GM21367 (cell line): ENCODE data around the gene MYO16.
"Not testable (repeated sequence)": the region's sequence is repeated elsewhere in the genome, so short reads cannot be mapped to it uniquely, and the experiment has no call there.

Experiments used
- ATAC-seq: cut with Tn5 transposase; IDR thresholded peaks from one replicate; pipeline ENCODE4 v1.9.1; 2021; ENCODE audit not compliant: unreplicated experiment

Gene MYO16

DNA sequence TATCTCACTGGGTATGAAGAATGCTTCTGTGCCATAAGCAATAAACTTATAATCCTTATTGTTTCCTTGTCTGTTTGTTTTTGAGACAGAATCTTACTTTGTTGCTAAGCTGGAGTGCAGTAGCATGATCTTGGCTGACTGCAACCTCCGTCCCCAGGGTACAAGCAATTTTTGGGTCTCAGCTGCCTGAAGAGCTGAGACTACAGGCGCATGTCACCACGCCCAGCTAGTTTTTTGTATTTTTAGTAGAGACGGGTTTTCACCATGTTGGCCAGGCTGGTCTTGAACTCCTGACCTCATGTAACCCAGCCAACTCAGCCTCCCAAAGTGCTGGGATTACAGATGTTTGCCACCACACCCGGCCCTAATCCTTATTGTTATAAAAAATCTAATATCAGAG is 112.5 kb downstream of the MYO16 start:
- no peak for ATAC-seq

DNA sequence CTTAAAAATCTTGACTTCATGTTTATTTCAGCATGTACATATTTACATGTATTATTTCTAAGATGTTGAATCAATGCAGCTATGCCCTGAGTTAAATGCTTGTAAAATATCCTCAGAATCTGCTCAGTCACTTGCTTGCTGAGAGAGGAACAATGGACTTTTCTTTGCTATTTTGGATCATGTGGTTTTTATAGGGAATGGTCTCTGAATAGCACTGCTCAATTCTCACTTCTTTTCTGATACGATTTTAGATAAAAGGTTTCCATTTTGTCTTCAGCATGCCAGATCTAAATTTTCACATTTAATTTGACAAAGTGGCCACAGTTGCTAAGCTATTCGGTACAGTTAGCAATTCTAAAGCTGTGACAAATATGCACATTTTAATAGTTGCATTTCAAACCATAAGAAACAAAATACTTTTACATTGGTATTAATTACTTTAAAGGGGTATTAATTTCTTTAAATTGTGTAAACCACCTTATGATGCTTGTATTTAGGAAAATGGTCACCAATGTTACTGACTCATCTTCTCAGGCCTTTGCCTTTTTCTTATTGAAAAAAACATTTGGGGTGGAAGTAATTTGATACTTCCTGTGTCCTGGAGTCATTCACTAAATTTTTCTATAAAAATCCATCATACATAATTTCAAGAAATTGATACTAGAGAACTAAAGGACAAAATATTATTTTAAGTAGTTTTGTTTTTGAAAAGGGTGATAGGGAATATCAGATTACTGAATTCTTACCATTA is 113.5 kb downstream of the MYO16 start:
- no peak for ATAC-seq

DNA sequence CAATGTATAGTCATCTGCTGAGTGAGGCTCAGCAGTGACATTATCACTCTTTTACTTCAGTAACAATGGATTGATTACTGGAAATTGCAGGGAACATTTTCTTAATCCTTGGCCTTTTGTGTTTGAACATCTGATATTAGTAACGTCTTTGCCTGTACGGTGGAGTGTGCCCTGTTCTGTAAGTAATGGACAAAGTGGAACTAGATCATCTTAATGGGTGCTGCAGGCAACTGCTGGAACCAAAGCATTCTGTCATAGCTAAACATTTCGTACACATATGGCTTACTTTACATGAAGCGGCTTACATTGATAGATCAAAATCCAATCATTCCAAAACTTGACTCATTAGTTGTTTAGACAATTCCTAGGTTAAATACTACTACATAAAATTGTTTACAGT is 114.1 kb downstream of the MYO16 start:
- ATAC-seq: no peak

DNA sequence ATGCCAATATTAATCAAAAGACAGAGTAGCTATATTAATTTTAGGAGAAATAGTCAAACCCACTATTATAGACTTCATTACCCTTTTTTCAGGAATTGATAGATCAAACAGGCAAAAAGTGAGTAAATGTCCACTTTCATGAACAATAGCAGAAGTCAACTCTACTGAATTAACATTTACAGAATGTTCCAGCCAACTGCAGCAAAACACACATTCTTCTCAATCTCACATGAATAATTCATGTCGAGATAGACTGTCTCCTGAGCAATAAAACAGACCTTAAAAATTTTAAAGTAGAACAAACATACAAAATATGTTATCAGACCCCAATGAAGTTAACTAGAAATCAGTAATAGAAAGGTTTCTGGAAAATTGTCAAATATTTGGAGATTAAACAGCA is 118.4 kb downstream of the MYO16 start:
- ATAC-seq: no peak

DNA sequence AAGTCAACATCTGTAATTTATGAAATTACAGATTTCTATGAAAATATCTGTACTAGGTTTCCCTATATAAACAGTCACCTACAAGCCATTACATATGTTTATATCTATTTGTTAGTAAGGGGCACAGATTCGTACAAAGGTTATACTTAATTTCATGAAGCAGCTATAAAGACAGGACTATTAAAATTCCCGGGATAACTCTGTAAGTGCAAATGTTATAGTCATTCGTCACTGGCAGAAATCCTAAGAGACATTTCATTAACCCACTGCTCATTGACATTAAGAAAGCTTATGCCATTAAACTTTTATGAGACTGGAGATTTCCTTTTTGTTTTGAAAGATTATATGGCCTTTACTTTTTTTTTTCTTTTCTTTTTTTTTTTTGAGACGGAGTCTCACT is 122.9 kb downstream of the MYO16 start:
- no peak for ATAC-seq

DNA sequence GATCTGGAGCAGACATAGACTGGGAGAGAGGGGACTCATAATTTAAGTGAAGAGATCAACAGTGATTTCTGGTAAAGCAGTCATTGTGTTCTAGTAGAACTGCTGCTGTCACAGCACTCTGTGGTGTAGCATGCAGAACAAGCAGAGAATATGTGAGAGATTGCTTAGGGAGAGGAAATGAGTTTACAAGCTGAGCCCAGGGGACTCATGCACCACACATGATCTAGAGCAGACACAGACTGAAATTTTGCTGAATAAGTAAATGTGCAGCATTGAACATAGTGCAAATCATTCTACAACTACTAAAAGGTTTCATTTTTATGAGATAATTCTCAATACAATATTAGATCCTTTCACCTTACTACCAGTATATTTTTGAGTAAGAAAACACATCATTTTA is 125.7 kb downstream of the MYO16 start:
- ATAC-seq: no peak

DNA sequence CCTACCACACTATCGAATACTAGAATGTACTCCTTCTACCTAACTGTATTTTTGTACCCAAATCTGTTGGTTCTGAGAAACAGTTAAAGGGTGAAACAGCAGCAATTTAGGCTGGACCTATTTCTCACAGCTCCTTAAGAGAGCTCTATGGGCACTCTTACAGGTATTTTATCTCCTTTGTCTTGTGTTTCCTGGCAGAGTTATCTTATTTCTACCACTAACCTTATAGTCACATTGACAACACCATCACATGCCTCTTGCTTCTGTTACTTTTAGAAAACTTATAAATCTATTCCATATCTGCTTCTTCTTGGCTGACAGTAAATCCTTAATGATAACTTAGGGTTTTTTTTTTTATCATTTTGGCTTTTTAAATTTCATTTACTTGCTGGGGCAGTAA is 130.7 kb downstream of the MYO16 start:
- ATAC-seq: no peak

DNA sequence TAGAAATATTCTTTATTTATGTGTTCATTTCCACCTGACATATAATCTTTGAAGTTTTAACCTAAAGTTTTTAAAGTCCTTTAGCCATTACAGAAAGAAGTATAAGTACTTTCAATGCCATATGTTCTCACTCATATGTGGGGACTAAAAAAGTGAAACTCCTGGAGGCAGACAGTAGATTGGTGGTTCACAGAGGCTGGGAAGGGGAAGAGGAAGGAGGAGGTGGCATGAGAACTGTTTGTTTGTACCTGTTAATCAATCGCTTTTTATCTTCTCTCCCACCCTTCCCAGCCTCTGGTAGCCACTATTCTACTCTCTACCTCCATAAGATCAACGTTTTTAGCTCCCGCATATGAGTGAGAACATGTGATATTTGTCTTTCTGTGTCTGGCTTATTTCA is 131.1 kb downstream of the MYO16 start:
- no peak for ATAC-seq

DNA sequence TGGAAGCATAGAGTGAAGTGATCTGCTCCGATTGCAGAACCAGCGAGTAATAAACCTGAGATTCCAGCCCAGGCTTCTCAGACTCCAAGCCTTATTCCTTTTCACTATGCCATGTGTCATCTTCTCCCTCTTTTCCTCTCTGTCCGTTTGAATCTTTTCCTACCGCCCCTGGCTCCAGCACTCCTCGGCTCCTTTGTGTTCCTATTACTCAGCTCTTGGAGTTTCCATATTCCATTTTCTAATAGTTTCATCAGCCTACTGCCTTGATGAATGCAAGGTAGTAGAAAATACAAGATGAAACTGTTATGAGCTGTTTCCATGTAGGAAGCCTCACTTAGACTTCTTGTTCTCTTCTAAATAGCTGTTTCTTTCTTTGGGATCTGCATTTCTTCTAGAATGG is 138.6 kb downstream of the MYO16 start:
- no peak for ATAC-seq

DNA sequence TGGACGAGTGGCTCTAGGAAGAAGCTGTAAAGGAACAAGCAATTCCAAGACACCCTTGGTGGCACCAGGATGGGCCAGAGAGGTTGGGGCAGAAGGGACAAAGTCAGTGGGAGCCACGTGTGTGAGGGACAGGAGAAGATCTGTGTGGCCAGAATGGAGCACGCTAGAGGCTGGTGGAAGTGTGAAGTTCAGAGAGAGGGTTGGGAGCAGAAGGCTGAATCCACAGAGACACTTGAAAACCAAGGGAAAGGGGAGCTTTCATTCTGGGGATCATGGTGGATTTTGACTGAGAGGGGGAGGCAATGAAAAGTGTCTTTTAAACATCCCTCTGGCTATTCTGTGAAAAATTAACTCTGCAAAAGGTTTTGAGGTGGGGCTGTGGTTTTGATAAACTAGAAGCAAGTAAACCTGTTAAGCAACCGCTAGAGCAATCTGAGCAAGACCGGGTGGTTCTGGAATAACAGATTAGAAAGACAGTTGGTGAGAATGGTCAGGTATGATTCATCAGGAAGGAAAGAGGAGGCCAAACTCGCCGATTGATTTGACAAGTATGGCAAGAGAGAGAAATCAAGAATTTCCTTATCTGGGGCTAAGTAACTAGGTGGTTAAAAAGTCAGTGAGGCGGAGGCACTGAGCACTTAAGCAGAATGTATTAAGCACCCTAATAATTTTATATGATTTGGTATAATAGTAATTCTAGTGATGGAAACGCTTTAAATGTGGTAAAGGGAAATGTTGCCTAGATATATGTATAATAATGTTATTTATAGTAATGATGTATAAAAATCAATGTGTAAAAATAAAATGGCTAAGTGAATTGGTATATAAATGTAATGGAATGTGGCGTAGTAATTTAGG is 140.0 kb downstream of the MYO16 start:
- ATAC-seq: no peak

DNA sequence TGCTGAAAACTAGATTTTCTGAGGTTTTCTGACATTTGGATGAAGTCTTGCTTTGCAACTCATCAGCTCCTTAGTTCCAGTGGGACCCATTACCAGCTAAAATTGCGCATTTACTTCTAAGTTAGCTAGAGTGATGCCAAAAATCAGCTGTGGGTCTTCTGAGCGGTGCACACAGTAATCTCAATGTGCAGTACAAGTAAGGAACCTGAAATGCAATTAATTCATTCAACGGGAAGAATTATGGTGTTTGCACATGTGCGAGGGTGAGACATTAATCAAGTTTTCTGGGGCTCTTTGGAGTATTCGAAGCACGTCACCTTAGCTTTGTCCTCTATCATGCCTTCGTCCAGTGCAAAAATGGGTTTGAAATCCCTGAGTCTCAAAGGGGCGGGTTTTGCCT is 146.2 kb downstream of the MYO16 start:
- ATAC-seq: no peak

DNA sequence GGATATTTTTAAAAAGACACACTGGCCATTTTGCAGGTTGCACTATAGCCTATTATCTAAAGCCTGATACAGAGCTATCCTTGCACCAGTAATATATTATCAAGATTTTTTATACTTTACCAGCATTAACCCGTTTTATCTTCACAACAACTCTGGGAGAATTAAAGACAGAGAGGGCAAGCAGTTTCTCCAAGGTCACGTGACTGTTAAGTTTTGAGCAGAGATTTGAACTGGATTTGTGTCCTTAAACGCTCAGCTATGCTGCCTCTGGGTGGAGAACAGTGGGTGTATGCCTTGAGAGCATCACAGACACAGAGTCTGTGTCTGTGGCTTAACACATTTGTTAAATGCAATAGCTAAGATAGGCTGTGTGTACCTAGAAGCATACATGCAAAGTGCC is 147.2 kb downstream of the MYO16 start:
- ATAC-seq: no peak

DNA sequence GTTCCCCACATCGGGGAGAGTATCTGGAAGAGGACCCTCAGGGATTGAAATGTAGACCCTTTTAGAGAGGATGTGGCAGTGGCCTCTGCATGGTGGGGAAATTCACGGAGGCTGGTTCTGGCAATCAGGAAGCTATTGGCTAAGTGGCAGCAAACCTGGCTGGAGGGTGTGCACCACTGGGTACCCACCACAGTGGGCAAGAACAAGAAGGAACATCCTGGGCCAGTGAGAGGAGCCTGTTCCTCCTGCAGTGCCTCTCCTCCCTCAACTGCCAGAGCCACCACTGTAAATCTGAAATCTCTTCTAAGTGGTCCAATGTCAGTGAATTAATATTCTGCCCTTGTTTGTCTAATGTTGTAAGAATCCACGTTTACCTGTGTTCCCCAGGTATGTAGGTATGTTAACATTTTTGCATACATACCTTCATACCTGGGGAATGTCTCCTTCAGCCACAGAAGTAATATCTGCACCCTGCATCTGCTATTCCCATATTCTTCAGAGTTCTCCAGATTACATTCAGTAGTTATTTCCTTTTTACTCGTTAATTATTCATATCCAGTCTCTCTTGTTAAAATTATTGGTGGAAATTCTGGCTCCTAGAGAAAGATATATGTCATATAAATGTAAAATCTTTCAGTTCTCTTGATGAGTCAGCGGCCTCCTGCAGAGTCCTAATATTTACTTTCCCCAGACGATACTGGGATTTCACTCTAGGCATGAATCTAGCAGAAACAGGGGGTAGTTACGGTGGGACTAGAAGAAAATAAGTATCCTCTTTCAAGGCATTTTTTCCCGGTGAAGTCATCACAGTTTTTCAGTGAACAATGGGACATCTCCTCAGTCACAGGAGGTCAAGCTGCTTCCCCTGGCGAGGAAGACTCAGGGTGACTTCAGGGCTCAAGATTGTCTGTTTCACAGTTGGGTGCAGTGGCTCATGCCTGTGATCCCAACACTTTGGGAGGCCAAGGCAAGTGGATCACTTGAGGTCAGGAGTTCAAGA is 148.3 kb downstream of the MYO16 start:
- ATAC-seq: no peak

DNA sequence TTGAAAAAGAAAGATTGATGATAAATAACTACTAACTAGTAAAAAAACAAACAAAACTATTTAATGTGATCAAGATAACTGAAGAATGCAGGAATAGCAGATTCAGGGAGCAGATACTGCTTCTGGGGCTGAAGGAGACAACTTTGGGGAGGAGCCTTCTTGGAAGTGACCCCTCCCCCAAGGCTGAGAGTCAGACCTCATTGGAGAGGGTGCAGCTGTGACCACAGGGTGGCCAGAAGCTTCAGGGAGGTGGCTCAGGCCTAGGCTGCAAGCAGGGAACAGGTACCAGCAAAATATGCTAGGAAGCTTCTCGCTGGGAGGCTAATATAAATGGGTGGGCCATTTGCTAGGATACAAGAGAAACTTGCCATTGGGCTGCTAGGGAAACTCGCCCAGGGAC is 149.9 kb downstream of the MYO16 start:
- ATAC-seq: no peak

DNA sequence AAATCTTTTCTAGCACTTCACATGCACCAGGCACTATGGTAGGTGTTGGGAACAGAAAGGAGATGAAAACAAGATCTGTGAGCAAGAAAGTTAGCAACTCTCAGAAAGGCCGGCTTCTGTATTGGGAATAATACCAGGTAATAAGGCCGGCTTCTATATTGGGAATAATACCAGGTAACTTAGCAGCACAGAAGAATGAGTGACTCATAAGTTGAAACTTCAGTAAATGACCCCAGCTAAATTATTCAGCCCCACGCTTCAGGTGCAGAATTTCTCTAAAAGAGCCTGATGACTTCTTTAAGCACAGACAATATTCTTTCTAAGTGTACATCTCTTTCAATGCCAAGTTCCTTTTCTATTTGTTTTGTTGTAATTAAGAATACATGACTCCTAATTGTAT is 151.3 kb downstream of the MYO16 start:
- ATAC-seq: no peak

DNA sequence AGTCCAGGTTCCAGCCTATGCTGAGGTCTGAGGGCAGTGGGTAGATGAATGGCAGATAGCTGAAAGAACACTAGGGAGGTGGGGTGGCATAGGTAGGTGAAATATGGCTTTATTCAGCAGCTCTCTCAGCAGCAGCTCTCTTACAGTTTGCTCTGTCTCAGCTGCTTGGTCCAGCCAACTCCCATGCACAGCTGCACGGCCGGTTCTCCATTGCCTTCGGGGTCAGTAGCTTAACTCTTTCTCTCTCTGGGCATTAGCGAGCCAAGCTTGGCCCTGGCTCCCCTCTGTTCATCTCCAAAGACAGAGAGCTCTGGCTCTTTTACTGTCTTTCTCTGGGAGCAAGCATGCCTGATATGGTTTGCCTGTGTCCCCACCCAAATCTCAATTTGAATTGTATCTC is 151.9 kb downstream of the MYO16 start:
- no peak for ATAC-seq

DNA sequence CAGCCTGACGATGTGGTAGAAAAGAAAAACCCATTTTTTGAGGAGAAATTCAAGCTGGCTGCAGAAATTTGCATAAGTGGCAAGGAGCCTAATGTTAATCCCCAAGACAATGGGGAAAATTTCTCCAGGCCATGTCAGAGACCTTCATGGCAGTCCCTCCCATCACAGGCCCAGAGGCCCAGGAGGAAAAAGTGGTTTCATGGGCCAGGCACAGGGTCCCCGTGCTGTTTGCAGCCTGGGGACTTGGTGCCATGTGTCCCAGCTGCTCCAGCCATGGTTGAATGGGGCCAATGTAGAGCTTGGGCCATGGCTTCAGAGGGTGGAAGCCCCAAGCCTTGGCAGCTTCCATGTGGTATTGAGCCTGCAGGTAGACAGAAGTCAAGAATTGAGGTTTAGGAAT is 153.1 kb downstream of the MYO16 start:
- not testable (repeated sequence) for ATAC-seq

DNA sequence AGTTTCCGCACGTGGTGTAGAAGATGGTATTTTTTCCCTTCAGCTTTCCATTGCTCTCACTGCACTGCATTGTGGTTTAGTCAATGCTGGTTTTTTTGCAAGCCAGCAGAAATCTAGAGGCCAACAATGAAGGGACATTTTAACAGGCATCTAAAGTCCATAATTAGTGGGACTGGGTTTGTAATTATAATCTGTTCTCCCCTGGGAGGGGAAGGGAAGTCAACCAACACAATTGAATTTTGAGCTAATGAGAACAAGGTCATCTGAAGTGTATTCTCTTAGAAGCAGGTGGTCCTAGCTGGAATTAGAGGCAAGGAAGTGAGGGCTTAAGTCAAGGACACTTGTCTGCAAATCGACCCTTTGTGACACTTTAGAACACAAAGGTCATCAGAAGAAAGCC is 156.4 kb downstream of the MYO16 start:
- no peak for ATAC-seq

DNA sequence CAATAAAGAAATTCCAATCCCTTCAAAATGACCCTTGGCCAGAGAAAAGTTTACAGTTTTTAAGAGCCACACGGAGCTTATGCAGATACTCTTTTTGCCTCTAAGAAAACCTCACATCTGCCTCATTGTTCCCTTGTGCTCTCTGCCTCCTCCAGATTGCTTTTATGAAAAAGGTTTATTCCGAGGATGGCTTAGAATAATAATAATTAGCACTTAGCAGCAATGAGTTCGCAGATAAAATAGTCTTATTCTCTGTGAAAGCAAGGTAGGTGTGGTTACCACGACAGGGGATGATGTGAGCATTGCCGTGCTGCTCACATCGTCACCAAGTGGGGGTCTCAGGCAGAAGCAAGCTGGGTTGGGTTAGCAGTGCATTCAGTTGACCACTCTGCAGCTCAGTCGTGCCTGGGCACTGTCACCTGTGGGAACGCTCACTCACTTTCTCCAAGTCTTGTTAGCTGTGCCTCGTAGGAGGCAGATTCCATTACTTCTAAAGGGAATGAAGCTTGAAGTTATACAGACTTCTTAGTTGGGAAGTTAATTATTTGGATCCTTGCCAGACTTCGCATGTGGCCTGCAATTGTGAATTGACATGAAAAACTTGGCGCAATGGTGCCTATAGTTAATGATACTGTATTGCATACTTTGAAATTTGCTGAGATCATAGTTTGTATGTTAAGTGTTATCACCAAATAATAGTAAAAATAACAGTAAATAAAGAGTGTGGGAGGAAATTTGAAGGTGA is 157.2 kb downstream of the MYO16 start:
- ATAC-seq: no peak

DNA sequence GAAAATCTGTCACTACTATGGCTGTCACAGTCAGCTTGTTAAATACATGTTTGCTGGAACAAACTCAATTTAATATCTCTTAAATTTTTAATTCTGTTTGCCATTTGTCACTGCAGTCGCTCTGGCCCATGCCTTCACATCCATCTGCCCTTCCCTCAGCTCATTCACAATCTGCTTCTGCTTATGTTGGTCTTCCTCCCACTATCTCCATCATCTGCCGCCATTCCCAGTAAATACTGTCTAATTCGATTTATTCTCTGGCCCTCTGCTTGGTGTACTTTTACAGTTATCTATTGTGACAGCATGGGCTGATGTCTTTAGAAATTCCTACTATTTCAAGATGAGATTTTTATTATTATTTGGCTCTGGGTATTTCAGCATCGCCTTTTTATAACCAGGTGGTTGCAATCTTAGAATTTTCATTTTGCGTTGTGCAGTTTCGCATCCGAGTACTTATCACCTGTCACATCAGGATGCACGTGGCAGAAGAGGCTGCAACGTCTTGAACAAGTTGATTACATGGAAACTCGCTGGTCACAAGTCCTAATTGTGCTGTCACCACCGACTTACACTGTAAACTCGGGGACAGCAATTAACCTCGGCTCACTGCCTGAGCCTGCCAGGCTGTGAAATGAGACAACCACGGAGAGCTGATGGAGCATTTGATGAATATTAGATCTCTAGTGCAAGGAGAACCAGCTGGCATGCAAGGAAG is 158.4 kb downstream of the MYO16 start:
- ATAC-seq: no peak
